Measurements from ENCODE around the gene CENPX. TPM values are rescaled to one million over a fixed set of nuclear protein-coding genes. Genes with fewer than 3 reads are reported as not detected.
"Not testable (repeated sequence)": the region's sequence is repeated elsewhere in the genome, so short reads cannot be mapped to it uniquely, and the experiment has no call there.

Gene CENPX
- total RNA-seq, 1 experiment from 2014 or later = 180 TPM

- H3K27ac ChIP-seq = no peak overlapping the region
Measured at GRCh38 chr17:81992306-81993102, 30.2 kb downstream of the CENPX start.

GRCh38 chr17:81991684-81992305 is 30.9 kb downstream of the CENPX start:
- Histone ChIP-seq H3K36me3 (peaks cover 46% of the 10 kb centered on the region), H3K4me3 (no peak overlapping the region), H3K9me3 (replicated peaks) (peaks cover 5% of the 10 kb centered on the region; the same call in 1 of the 2 replicates), H3K27ac (no peak overlapping the region), H3K27me3 (replicated peaks) (no peaks in the 10 kb centered on the region), H3K4me1 (replicated peaks) (peaks cover 17% of the 10 kb centered on the region)
- DNase-seq (ENCODE audit: low read depth in 1 of 2, low spot score in 2 of 2) = no peak

More at GRCh38 chr17:81992306-81993102, 30.2 kb downstream of the CENPX start:
- H3K4me1 ChIP-seq (replicated peaks) = peaks cover 17% of the 10 kb centered on the region
- no peak overlapping the region for H3K4me3 ChIP-seq
- DNase-seq (ENCODE audit: low read depth in 1 of 2, low spot score in 2 of 2) = no peak
- H3K9me3 ChIP-seq (replicated peaks) = peaks cover 5% of the 10 kb centered on the region; the same call in 1 of the 2 replicates
- no peaks in the 10 kb centered on the region for H3K27me3 ChIP-seq (replicated peaks)
- peaks cover 47% of the 10 kb centered on the region for H3K36me3 ChIP-seq

- DNase-seq (ENCODE audit: low read depth in 1 of 2, low spot score in 2 of 2) = no peak
- Histone ChIP-seq H3K36me3 (peaks cover 46% of the 10 kb centered on the region), H3K27ac (no peak overlapping the region)
Measured at GRCh38 chr17:81990836-81991683, 31.6 kb downstream of the CENPX start.

DNA sequence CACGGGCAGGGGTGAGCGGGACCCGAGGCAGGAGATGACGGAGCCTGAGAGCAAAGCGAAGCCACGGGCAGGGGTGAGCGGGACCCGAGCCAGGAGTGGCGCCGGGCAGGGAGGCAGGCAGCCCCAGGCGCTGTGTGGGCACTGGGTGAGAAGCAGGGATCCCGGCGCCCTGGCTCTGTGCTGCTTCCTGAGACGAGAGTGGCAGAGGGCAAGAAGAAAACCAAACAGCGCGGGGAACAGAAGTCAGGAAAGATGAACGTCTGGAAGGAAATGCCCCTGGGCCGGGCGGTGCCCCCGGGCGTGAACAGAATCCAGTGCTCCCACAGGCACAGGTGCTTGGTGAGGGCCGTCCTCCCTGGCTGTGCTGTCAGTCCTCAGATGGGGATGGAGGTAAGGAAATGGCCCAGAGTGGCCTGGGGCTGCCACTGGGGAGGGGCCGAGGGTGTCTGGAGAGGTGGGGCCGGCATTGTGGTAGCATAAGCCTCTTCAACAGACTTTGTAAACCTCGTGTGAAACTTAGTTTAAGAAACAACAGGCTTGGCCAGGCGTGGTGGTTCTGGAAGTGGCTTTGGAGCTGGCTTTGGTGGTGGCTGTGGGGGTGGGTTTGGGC is 35.4 kb downstream of the CENPX start:
- Histone ChIP-seq H3K27me3 (replicated peaks) (no peaks in the 10 kb centered on the region), H3K4me1 (replicated peaks) (no peaks in the 10 kb centered on the region)

More at GRCh38 chr17:81990836-81991683, 31.6 kb downstream of the CENPX start:
- no peaks in the 10 kb centered on the region for H3K27me3 ChIP-seq (replicated peaks)
- H3K4me3 ChIP-seq = no peak overlapping the region
- H3K9me3 ChIP-seq (replicated peaks) = peaks cover 5% of the 10 kb centered on the region; the same call in 1 of the 2 replicates
- H3K4me1 ChIP-seq (replicated peaks) = peaks cover 17% of the 10 kb centered on the region

DNA sequence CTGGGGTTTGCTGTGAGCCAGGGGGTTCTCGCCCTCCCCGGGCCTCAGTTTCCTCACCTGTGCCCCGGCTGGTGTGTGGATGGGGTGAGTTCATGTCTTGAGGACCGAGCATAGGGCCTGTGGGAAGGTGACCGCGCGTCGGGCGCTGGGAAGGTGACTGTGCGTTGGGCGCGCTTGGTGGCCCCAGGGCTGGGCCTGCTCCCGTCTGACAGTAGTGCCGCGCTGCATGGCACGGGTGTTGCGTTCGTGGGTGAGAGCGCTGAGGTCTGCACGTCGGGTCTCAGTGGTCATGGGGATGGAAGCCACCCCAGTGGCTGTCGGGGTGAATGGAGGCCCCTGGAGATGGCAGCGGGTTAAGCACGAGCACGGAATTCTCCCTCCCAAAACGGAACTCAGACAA is 36.1 kb downstream of the CENPX start:
- H3K4me3 ChIP-seq = no peak overlapping the region
- H3K27me3 ChIP-seq (replicated peaks) = no peaks in the 10 kb centered on the region
- peaks cover 55% of the 10 kb centered on the region for H3K36me3 ChIP-seq
- no peak for DNase-seq (ENCODE audit: low read depth in 1 of 2, low spot score in 2 of 2)
- H3K9me3 ChIP-seq (replicated peaks) = peaks cover 5% of the 10 kb centered on the region; the same call in 1 of the 2 replicates
- no peak overlapping the region for H3K27ac ChIP-seq
- H3K4me1 ChIP-seq (replicated peaks) = no peaks in the 10 kb centered on the region

More for the DNA sequence above, 35.4 kb downstream of the CENPX start:
- Histone ChIP-seq H3K9me3 (replicated peaks) (peaks cover 5% of the 10 kb centered on the region; the same call in 1 of the 2 replicates), H3K36me3 (peaks cover 53% of the 10 kb centered on the region), H3K4me3 (no peak overlapping the region), H3K27ac (no peak overlapping the region)
- DNase-seq (ENCODE audit: low read depth in 1 of 2, low spot score in 2 of 2) = peak in 1 of 2 experiments; percentile 48

GRCh38 chr17:81984773-81985410 is 37.8 kb downstream of the CENPX start:
- H3K27me3 ChIP-seq (replicated peaks) = no peaks in the 10 kb centered on the region
- H3K36me3 ChIP-seq = peaks cover 51% of the 10 kb centered on the region
- H3K4me3 ChIP-seq = no peak overlapping the region
- no peaks in the 10 kb centered on the region for H3K4me1 ChIP-seq (replicated peaks)
- no peak for DNase-seq (ENCODE audit: low read depth in 1 of 2, low spot score in 2 of 2)
- no peak overlapping the region for H3K27ac ChIP-seq
- no peaks in the 10 kb centered on the region for H3K9me3 ChIP-seq (replicated peaks)

- no peak overlapping the region for H3K27ac ChIP-seq
- H3K4me3 ChIP-seq = no peak overlapping the region
- no peak for DNase-seq (ENCODE audit: low read depth in 1 of 2, low spot score in 2 of 2)
- H3K27me3 ChIP-seq (replicated peaks) = no peaks in the 10 kb centered on the region
- H3K36me3 ChIP-seq = peaks cover 51% of the 10 kb centered on the region
- peaks cover under 1% of the 10 kb centered on the region; the same call in 1 of the 2 replicates for H3K4me1 ChIP-seq (replicated peaks)
- no peaks in the 10 kb centered on the region for H3K9me3 ChIP-seq (replicated peaks)
Measured at GRCh38 chr17:81983639-81984373, 38.9 kb downstream of the CENPX start.

DNA sequence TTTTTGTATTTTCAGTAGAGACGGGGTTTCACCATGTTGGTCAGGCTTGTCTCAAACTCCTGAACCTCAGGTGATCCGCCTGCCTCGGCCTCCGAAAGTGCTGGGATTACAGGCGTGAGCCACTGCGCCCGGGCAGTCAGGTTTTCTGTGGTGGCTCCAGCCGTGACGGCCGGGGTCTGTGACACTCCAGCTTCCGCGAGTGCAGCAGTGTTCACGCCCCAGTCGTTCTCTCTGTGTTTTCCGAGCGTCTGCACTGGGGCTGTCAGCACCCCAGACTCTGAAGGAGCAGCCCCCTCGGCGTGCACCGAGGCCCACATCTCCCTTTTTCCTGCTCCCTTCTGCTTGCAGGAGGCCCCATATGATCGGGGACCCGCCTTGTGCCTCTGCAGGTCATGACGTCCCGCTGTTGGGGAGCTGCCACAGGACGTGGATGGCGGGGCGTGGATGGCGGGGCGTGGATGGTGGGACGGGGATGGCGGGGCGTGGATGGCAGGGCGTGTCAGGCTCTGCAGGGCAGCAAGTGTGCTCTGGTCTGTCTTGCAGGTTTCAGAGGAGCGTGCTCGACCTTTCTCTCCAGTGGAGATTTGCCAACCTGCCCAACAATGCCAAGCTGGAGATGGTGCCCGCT is 39.6 kb downstream of the CENPX start:
- DNase-seq (ENCODE audit: low read depth in 1 of 2, low spot score in 2 of 2) = no peak

GRCh38 chr17:81981511-81981910 is 41.2 kb downstream of the CENPX start:
- not testable (repeated sequence) for H3K27me3 ChIP-seq (replicated peaks); DNase-seq (ENCODE audit: low read depth in 1 of 2, low spot score in 2 of 2); H3K4me3 ChIP-seq; H3K27ac ChIP-seq; H3K9me3 ChIP-seq (replicated peaks)
- H3K36me3 ChIP-seq = peaks cover 51% of the 10 kb centered on the region
- peaks cover 17% of the 10 kb centered on the region for H3K4me1 ChIP-seq (replicated peaks)

More for the DNA sequence above, 39.6 kb downstream of the CENPX start:
- H3K27ac ChIP-seq = no peak overlapping the region
- peaks cover 51% of the 10 kb centered on the region for H3K36me3 ChIP-seq
- peaks cover 7% of the 10 kb centered on the region for H3K4me1 ChIP-seq (replicated peaks)
- no peaks in the 10 kb centered on the region for H3K9me3 ChIP-seq (replicated peaks)
- no peaks in the 10 kb centered on the region for H3K27me3 ChIP-seq (replicated peaks)
- H3K4me3 ChIP-seq = no peak overlapping the region

DNA sequence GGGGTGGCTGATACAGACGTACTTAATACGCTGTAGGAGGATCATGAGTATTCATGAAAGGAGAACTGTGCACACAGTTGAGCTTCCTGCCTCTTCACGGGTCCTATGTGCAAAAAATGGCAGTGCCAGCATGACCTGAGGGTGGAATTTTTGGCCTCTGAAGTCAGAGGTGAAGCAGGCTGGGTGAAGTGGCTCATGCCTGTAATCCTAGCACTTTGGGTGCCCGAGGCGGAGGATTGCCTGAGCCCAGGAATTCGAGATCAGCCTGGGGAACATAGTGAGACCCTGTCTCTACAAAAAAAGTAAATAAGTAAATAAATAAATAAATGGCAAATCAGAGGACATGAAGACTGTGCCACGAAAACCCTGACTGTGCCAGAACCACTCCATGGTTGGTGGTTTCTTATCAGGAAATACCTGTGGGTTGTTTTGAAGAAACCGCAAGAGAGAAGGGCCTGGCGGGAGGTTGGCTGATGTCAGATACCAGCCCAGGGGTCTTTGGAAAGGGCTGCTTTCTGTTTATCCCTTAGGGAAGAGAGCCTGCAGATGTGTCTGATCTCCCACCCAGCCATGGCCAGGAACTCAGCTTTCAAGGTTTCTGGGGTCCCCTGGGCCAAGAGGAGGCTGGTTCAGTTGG is 41.9 kb downstream of the CENPX start:
- Histone ChIP-seq H3K36me3 (peaks cover 46% of the 10 kb centered on the region), H3K4me1 (replicated peaks) (peaks cover 17% of the 10 kb centered on the region), H3K27ac (no peak overlapping the region), H3K4me3 (no peak overlapping the region), H3K9me3 (replicated peaks) (no peaks in the 10 kb centered on the region), H3K27me3 (replicated peaks) (no peaks in the 10 kb centered on the region)
- DNase-seq (ENCODE audit: low read depth in 1 of 2, low spot score in 2 of 2) = no peak

GRCh38 chr17:81980122-81980521 is 42.6 kb downstream of the CENPX start:
- no peak overlapping the region for H3K4me3 ChIP-seq
- no peak for DNase-seq (ENCODE audit: low read depth in 1 of 2, low spot score in 2 of 2)
- H3K9me3 ChIP-seq (replicated peaks) = no peaks in the 10 kb centered on the region
- H3K4me1 ChIP-seq (replicated peaks) = peaks cover 17% of the 10 kb centered on the region
- H3K27me3 ChIP-seq (replicated peaks) = no peaks in the 10 kb centered on the region
- peaks cover 39% of the 10 kb centered on the region for H3K36me3 ChIP-seq
- no peak overlapping the region for H3K27ac ChIP-seq
